Measurements from ENCODE around the gene ZNF778. TPM values are rescaled to one million over a fixed set of nuclear protein-coding genes. Genes with fewer than 3 reads are reported as not detected.

Gene ZNF778
- total RNA-seq = 1 to 10 TPM; 8.1 to 9.3 TPM

- no peaks in the 10 kb centered on the region for H3K27me3 Mint-ChIP-seq
- peaks cover 7% of the 10 kb centered on the region for H3K36me3 Mint-ChIP-seq
- peaks cover 20% of the 10 kb centered on the region for H3K4me1 Mint-ChIP-seq
- DNase-seq (peak; percentile 87), ATAC-seq (peak; percentile 90)
- H3K27ac Mint-ChIP-seq = peak within 1 kb of the TSS; percentile 92
- H3K9me3 Mint-ChIP-seq (ENCODE audit: low read depth) = no peaks in the 10 kb centered on the region
- CTCF ChIA-PET = interaction anchor here (0.5 to 1.9 kb wide), 16 partner anchors 10 to 538 kb away, joined by 3 to 10 read pairs (median 3); partner anchors contain the start of genes APRT, GALNS and TRAPPC2L
- peak within 1 kb of the TSS; percentile 72 for H3K4me3 Mint-ChIP-seq
Observed at GRCh38 chr16:89217388-89218191, at the start of gene ZNF778. Gene ZNF778 (plus strand): TSS chr16:89217703. CDS start chr16:89221128, 3,425 bp downstream.

- Mint-ChIP-seq H3K4me1 (peaks cover 7% of the 10 kb centered on the region), H3K27me3 (peaks cover 9% of the 10 kb centered on the region), H3K4me3 (no peak overlapping the region), H3K27ac (no peak overlapping the region), H3K36me3 (no peaks in the 10 kb centered on the region), H3K9me3 (ENCODE audit: low read depth) (no peaks in the 10 kb centered on the region)
- CTCF ChIA-PET = interaction anchor here (0.8 to 1.4 kb wide), 3 partner anchors 13 to 356 kb away, joined by 3 read pairs; no protein-coding TSS in a partner anchor
- DNase-seq = no peak
- no peak for ATAC-seq
Observed at GRCh38 chr16:89168381-89169189, 48.9 kb upstream of the ZNF778 start.

- ATAC-seq = no peak
- H3K36me3 Mint-ChIP-seq = no peaks in the 10 kb centered on the region
- no peak for DNase-seq
- peaks cover 9% of the 10 kb centered on the region for H3K27me3 Mint-ChIP-seq
- no peak overlapping the region for H3K4me3 Mint-ChIP-seq
- CTCF ChIA-PET = interaction anchor here (1.8 kb wide), 1 partner anchor 357 kb away, joined by 7 read pairs; the partner anchor contains the start of gene APRT
- no peaks in the 10 kb centered on the region for H3K9me3 Mint-ChIP-seq (ENCODE audit: low read depth)
- no peak overlapping the region for H3K27ac Mint-ChIP-seq
- H3K4me1 Mint-ChIP-seq = peaks cover 7% of the 10 kb centered on the region
Observed at GRCh38 chr16:89169778-89170177, 47.7 kb upstream of the ZNF778 start.

- CTCF ChIA-PET = interaction anchor here (0.7 to 1.8 kb wide), 6 partner anchors 45 to 358 kb away, joined by 3 to 7 read pairs (median 4); partner anchors contain the start of genes APRT and ZNF778
- DNase-seq (peak; percentile 56), ATAC-seq (no peak)
- H3K27me3 Mint-ChIP-seq = peaks cover 9% of the 10 kb centered on the region
- H3K9me3 Mint-ChIP-seq (ENCODE audit: low read depth) = no peaks in the 10 kb centered on the region
- H3K4me1 Mint-ChIP-seq = peaks cover 7% of the 10 kb centered on the region
- peak overlapping the region; percentile 0 for H3K27ac Mint-ChIP-seq
- H3K4me3 Mint-ChIP-seq = peak overlapping the region; percentile 61
- no peaks in the 10 kb centered on the region for H3K36me3 Mint-ChIP-seq
Observed at GRCh38 chr16:89170346-89171215, 46.9 kb upstream of the ZNF778 start.

GRCh38 chr16:89171216-89172170 lies 46.0 kb upstream of the ZNF778 start, which contains the start of gene CDH15:
Gene CDH15 (plus strand): TSS chr16:89171748. CDS start chr16:89171832, 84 bp downstream.
- ATAC-seq (peak; percentile 95), DNase-seq (peak; percentile 96)
- CTCF ChIA-PET = interaction anchor here (0.7 to 1.8 kb wide), 6 partner anchors 44 to 359 kb away, joined by 3 to 7 read pairs (median 4); partner anchors contain the start of genes APRT and ZNF778
- no peaks in the 10 kb centered on the region for H3K9me3 Mint-ChIP-seq (ENCODE audit: low read depth)
- H3K27ac Mint-ChIP-seq = peak within 1 kb of the TSS; percentile 0
- H3K36me3 Mint-ChIP-seq = no peaks in the 10 kb centered on the region
- peak within 1 kb of the TSS; percentile 61 for H3K4me3 Mint-ChIP-seq
- H3K27me3 Mint-ChIP-seq = peaks cover 9% of the 10 kb centered on the region
- peaks cover 7% of the 10 kb centered on the region for H3K4me1 Mint-ChIP-seq

- CTCF ChIA-PET = no interaction called here
- H3K4me1 Mint-ChIP-seq = peaks cover 7% of the 10 kb centered on the region
- H3K36me3 Mint-ChIP-seq = no peaks in the 10 kb centered on the region
- no peaks in the 10 kb centered on the region for H3K9me3 Mint-ChIP-seq (ENCODE audit: low read depth)
- no peak overlapping the region for H3K27ac Mint-ChIP-seq
- H3K4me3 Mint-ChIP-seq = no peak overlapping the region
- ATAC-seq (no peak), DNase-seq (no peak)
- peaks cover 9% of the 10 kb centered on the region for H3K27me3 Mint-ChIP-seq
Observed at GRCh38 chr16:89172171-89172527, 45.4 kb upstream of the ZNF778 start.

- Mint-ChIP-seq H3K4me3 (no peak overlapping the region), H3K27ac (no peak overlapping the region), H3K36me3 (no peaks in the 10 kb centered on the region), H3K27me3 (peaks cover 9% of the 10 kb centered on the region), H3K4me1 (peaks cover 7% of the 10 kb centered on the region), H3K9me3 (ENCODE audit: low read depth) (no peaks in the 10 kb centered on the region)
- DNase-seq (no peak), ATAC-seq (no peak)
- CTCF ChIA-PET = no interaction called here
Observed at GRCh38 chr16:89172528-89173173, 44.9 kb upstream of the ZNF778 start.

- Mint-ChIP-seq H3K4me3 (no peak overlapping the region), H3K27ac (no peak overlapping the region), H3K4me1 (peaks cover 7% of the 10 kb centered on the region), H3K36me3 (no peaks in the 10 kb centered on the region), H3K27me3 (peaks cover 9% of the 10 kb centered on the region), H3K9me3 (ENCODE audit: low read depth) (no peaks in the 10 kb centered on the region)
- CTCF ChIA-PET = no interaction called here
- DNase-seq (no peak), ATAC-seq (no peak)
Observed at GRCh38 chr16:89173174-89173921, 44.2 kb upstream of the ZNF778 start.

- ATAC-seq (no peak), DNase-seq (no peak)
- Mint-ChIP-seq H3K9me3 (ENCODE audit: low read depth) (no peaks in the 10 kb centered on the region), H3K27ac (no peak overlapping the region), H3K4me1 (peaks cover 7% of the 10 kb centered on the region), H3K4me3 (no peak overlapping the region), H3K36me3 (no peaks in the 10 kb centered on the region), H3K27me3 (peaks cover 9% of the 10 kb centered on the region)
- CTCF ChIA-PET = no interaction called here
Observed at GRCh38 chr16:89174055-89174827, 43.3 kb upstream of the ZNF778 start.

GRCh38 chr16:89174877-89175276 lies 42.6 kb upstream of the ZNF778 start:
- no peak overlapping the region for H3K4me3 Mint-ChIP-seq
- CTCF ChIA-PET = no interaction called here
- peaks cover 9% of the 10 kb centered on the region for H3K27me3 Mint-ChIP-seq
- peaks cover 7% of the 10 kb centered on the region for H3K4me1 Mint-ChIP-seq
- no peaks in the 10 kb centered on the region for H3K9me3 Mint-ChIP-seq (ENCODE audit: low read depth)
- no peak overlapping the region for H3K27ac Mint-ChIP-seq
- no peaks in the 10 kb centered on the region for H3K36me3 Mint-ChIP-seq
- ATAC-seq = no peak
- DNase-seq = no peak
